SK-N-MC (cell line): ENCODE data around the gene MAX.

ENCODE experiments used
- EZH2 ChIP-seq: fragments of 200-600 bp; sonication (generic); IDR thresholded peaks from one replicate; pipeline ENCODE4 v1.6.1; 2017; ENCODE audit warnings: antibody characterized with exemption
- POLR2AphosphoS5 ChIP-seq: IDR thresholded peaks from 2 replicates; pipeline ENCODE4 v1.6.1; 2012; ENCODE audit warnings: mild to moderate bottlenecking, low read depth, low read length, borderline replicate concordance

DNA sequence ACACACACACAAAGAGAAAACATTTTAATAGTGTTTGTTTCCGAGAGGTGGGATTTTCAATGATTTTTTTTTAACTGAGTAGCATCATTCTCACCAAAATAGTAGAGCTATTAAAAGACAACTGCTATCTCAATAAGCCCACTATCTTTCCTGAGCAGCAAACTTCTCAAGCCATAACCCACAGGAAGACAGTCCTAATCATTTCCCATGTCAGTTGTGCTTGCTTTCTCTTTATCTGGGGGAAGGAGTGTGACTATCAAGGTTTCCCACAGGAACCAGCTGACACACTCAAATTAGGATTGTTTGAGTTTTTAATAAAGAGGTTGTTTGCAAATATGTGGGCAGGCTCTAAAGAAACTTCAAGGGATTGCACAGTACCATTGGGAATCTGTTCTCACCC, 4.9 kb upstream of the MAX start:
- no peak for TF ChIP-seq POLR2AphosphoS5
- no peak for TF ChIP-seq EZH2
